K562 (cell line): ENCODE results near the gene CMTM5. TPM values are rescaled to one million over a fixed set of nuclear protein-coding genes. Genes with fewer than 3 reads are reported as not detected.

Experiments used
- E4F1 ChIP-seq: fragments of 250-450 bp; sonication (Bioruptor Pico); IDR thresholded peaks from 2 replicates; pipeline ENCODE4 v1.5.0; 2021; ENCODE audit warnings: mild to moderate bottlenecking, borderline replicate concordance
- FOXA1 ChIP-seq: fragments of 450-650 bp; IDR thresholded peaks from 2 replicates; pipeline ENCODE4 v1.6.1; 2016; ENCODE audit warnings: mild to moderate bottlenecking, borderline replicate concordance
- LCOR ChIP-seq: sonication (generic); formaldehyde crosslinking; IDR thresholded peaks from 2 replicates; pipeline ENCODE4 v1.8.0; 2022; ENCODE audit warnings: mild to moderate bottlenecking, missing genetic modification reagents
- MGA ChIP-seq: fragments of 450-650 bp; IDR thresholded peaks from 2 replicates; pipeline ENCODE4 v1.6.1; 2016; ENCODE audit warnings: mild to moderate bottlenecking, moderate library complexity
- PML ChIP-seq: IDR thresholded peaks from 2 replicates; pipeline ENCODE4 v1.6.1; 2012; ENCODE audit warnings: low read length, inconsistent platforms
- TSHZ1 ChIP-seq: fragments of 250-450 bp; sonication (Bioruptor Pico); IDR thresholded peaks from 2 replicates; pipeline ENCODE4 v1.4.0; 2020; ENCODE audit warnings: mild to moderate bottlenecking, moderate library complexity
- ZNF398 ChIP-seq: fragments of 250-450 bp; sonication (Bioruptor Pico); IDR thresholded peaks from 2 replicates; pipeline ENCODE4 v1.8.0; 2021; ENCODE audit warnings: moderate library complexity, mild to moderate bottlenecking, inconsistent platforms
- polyA plus RNA-seq, 8 experiments: library from polyadenylated mRNA; depleted of rRNA in 4 of 8; stranded (reverse) in 5 of 8; unstranded in 3 of 8; fragments of >200 nt; fragmentation: Nextera tagmentation in 2 of 8; fragmentation: Illumina TruSeq in 1 of 8; extraction: Ambion mirVana in 2 of 8; extraction: Trizol in 1 of 8; gene quantifications; 2 replicates each; pipeline versions ENCODE4 v1.2.1 to v1.2.3, GENCODE V29; 2011 to 2014; ENCODE audit warnings: inconsistent platforms in 1 of 8, missing spikeins in 1 of 8
- total RNA-seq, 7 experiments: library from RNA; depleted of rRNA in 6 of 7; stranded (reverse); fragments of >200 nt in 6 of 7; fragmentation: Illumina TruSeq in 2 of 7; extraction: Trizol in 2 of 7; gene quantifications; 2 replicates each; pipeline versions ENCODE4 v1.2.1 to v1.2.3, GENCODE V29; 2011 to 2021; ENCODE audit warnings: low replicate concordance in 1 of 7

The CMTM5 gene
- total and polyA plus RNA-seq, 9 of the 15 experiments (the other 6 are each of a cell fraction or from before 2014, with no cell fraction given), result 0.21 TPM; not detected in 8

- TF ChIP-seq MGA (no peak), LCOR (no peak), E4F1 (CRISPR knock-in tag) (no peak), ZNF398 (CRISPR knock-in tag) (no peak), PML (no peak), TSHZ1 (no peak), FOXA1 (no peak)
These were observed 12.2 kb downstream of the CMTM5 start (continued) for GRCh38 chr14:23388996-23389395.
